K562 (cell line): ENCODE measurements around the gene PRKACA. TPM values are rescaled to one million over a fixed set of nuclear protein-coding genes. Genes with fewer than 3 reads are reported as not detected.

Source experiments
- ATAC-seq: fragments of 200-7000 bp; cut with Tn5 transposase; 3 replicates; pipeline ENCODE4 v1.9.1; 2020; ENCODE audit warnings: moderate library complexity
- BruUV-seq: library from RNA; stranded (reverse); fragments of 400-500 nt; replicated peaks from 2 replicates; lab custom pipeline; 2021; lab: Mats Ljungman, UMichigan
- CTCF ChIA-PET: fragments of 300-600 bp; formaldehyde crosslinking; extraction: SDS; loops from one replicate; lab custom pipeline; 2021; ENCODE audit warnings: low intra/inter-chr PET ratio; lab: Yijun Ruan, JAX
- POLR2A ChIA-PET: fragments of 300-600, 350-650 bp; sonication (Branson Sonifier 250); formaldehyde crosslinking; extraction: SDS; loops from one replicate; lab custom pipeline; 2021; ENCODE audit warnings: antibody characterized with exemption, inconsistent platforms; lab: Yijun Ruan, JAX
- DNase-seq, 4 experiments: peaks; one replicate each; pipeline versions ENCODE4 v3.0.0 to v3.0.0-alpha.2; 2011 to 2018; ENCODE audit warnings: low spot score in 3 of 4, mixed read lengths in 3 of 4; ENCODE audit errors: extremely low read depth in 1 of 4
- FAIRE-seq: peaks from 2 replicates; lab custom pipeline; 2011; peaks lifted over from hg19 to GRCh38; lab: Jason Lieb, UNC
- H2AFZ ChIP-seq: 2 replicates; pipeline ENCODE4 v1.6.0; 2011; ENCODE audit warnings: low read depth, low read length, control low read depth, inconsistent platforms
- H3K27ac ChIP-seq: fragments of 200-600 bp; 3 replicates; pipeline ENCODE4 v1.8.0; 2011; ENCODE audit warnings: low read depth, mild to moderate bottlenecking, control low read depth, inconsistent platforms, low read length, moderate library complexity, mixed read lengths; ENCODE audit errors: extremely low read depth
- H3K27me3 ChIP-seq, 2 experiments: fragments of 300-600 bp in 1 of 2; 2 replicates in 1 of 2; 3 replicates in 1 of 2; pipeline versions ENCODE4 v1.6.0 to v1.8.0; 2011; ENCODE audit warnings: inconsistent platforms in 2 of 2, low read length in 2 of 2, mild to moderate bottlenecking in 1 of 2, mixed read lengths in 1 of 2, moderate library complexity in 1 of 2; ENCODE audit not compliant: control insufficient read depth in 2 of 2, insufficient read depth in 2 of 2
- H3K36me3 ChIP-seq: fragments of 300-600 bp; 3 replicates; pipeline ENCODE4 v1.8.0; 2011; ENCODE audit warnings: mild to moderate bottlenecking, low read length, inconsistent platforms; ENCODE audit not compliant: control insufficient read depth, insufficient read depth
- H3K4me1 ChIP-seq, 2 experiments: fragments of 200-600 bp in 1 of 2; replicated peaks in 1 of 2; 2 replicates in 1 of 2; 3 replicates in 1 of 2; pipeline versions ENCODE4 v1.5.1 to v1.8.0; 2011; ENCODE audit warnings: inconsistent platforms in 2 of 2, low read length in 2 of 2, mild to moderate bottlenecking in 1 of 2, mixed read lengths in 1 of 2, moderate library complexity in 1 of 2; ENCODE audit not compliant: control insufficient read depth in 2 of 2, insufficient read depth in 2 of 2
- H3K4me2 ChIP-seq: 2 replicates; pipeline ENCODE4 v1.6.1; 2011; ENCODE audit warnings: low read length, control low read depth, inconsistent platforms, mixed read lengths; ENCODE audit not compliant: insufficient read depth
- H3K4me3 ChIP-seq: fragments of 200-600 bp; sonication (generic), shearing (Covaris generic); 2 replicates; pipeline ENCODE4 v1.5.1; 2016; ENCODE audit warnings: control low read depth, inconsistent platforms
- H3K79me2 ChIP-seq: fragments of 200-600 bp; 3 replicates; pipeline ENCODE4 v1.8.0; 2011; ENCODE audit warnings: low read length, inconsistent platforms; ENCODE audit not compliant: control insufficient read depth, insufficient read depth
- H3K9ac ChIP-seq, 2 experiments: 2 replicates each; pipeline versions ENCODE4 v1.6.0 to v1.6.1; 2011; ENCODE audit warnings: low read depth in 2 of 2, low read length in 2 of 2, control low read depth in 1 of 2, inconsistent platforms in 1 of 2, mild to moderate bottlenecking in 1 of 2, mixed read lengths in 1 of 2; ENCODE audit not compliant: insufficient read depth in 1 of 2
- H3K9me1 ChIP-seq: one replicate; pipeline ENCODE4 v1.6.0; 2011; ENCODE audit warnings: inconsistent platforms, mild to moderate bottlenecking, low read length, moderate library complexity; ENCODE audit not compliant: control insufficient read depth, insufficient read depth
- H3K9me3 ChIP-seq: replicated peaks from 2 replicates; pipeline ENCODE4 v1.5.1; 2011; ENCODE audit warnings: low read depth, low read length, inconsistent platforms; ENCODE audit not compliant: control insufficient read depth, insufficient read depth
- H4K20me1 ChIP-seq: replicated peaks from 2 replicates; pipeline ENCODE4 v1.6.1; 2011; ENCODE audit warnings: low read length, inconsistent platforms, mixed read lengths; ENCODE audit not compliant: control insufficient read depth, insufficient read depth
- EHMT2 ChIP-seq: fragments of 450-650 bp; IDR thresholded peaks from 2 replicates; pipeline ENCODE4 v1.6.1; 2018; ENCODE audit warnings: antibody characterized with exemption
- EP300 ChIP-seq: IDR thresholded peaks from 2 replicates; pipeline ENCODE4 v1.6.1; 2012; ENCODE audit warnings: low read length, improper control_type of control experiment
- ESRRB ChIP-seq: fragments of 250-450 bp; sonication (Bioruptor Pico); IDR thresholded peaks from 2 replicates; pipeline ENCODE4 v1.5.0; 2020; ENCODE audit warnings: mild to moderate bottlenecking, moderate library complexity, borderline replicate concordance
- SIN3A ChIP-seq, 2 experiments: fragments of 150-350 bp in 1 of 2; IDR thresholded peaks; 2 replicates each; pipeline ENCODE4 v1.6.1; 2011 to 2016; ENCODE audit warnings: borderline replicate concordance in 2 of 2, low read depth in 2 of 2, low read length in 2 of 2, mild to moderate bottlenecking in 2 of 2, moderate library complexity in 2 of 2; ENCODE audit not compliant: control insufficient read depth in 1 of 2
- SNRNP70 ChIP-seq: fragments of 200-400 bp; formaldehyde crosslinking; optimal IDR thresholded peaks from 2 replicates; pipeline ENCODE3; 2017; ENCODE audit warnings: low read depth, low read length
- SPI1 ChIP-seq: IDR thresholded peaks from 2 replicates; pipeline ENCODE4 v1.6.1; 2011; ENCODE audit warnings: low read depth, low read length, control low read depth, borderline replicate concordance
- TFE3 ChIP-seq: fragments of 450-650 bp; formaldehyde crosslinking; IDR thresholded peaks from 2 replicates; pipeline ENCODE4 v1.4.0; 2020; ENCODE audit warnings: mild to moderate bottlenecking, mixed read lengths
- ZBTB12 ChIP-seq: fragments of 250-450 bp; sonication (Bioruptor Pico); IDR thresholded peaks from 2 replicates; pipeline ENCODE4 v1.4.0; 2020
- ZFP91 ChIP-seq: sonication (generic); formaldehyde crosslinking; IDR thresholded peaks from 2 replicates; pipeline ENCODE4 v1.8.0; 2022; ENCODE audit warnings: mild to moderate bottlenecking, missing genetic modification reagents
- ZFPM2 ChIP-seq: fragments of 250-450 bp; sonication (Bioruptor Pico); IDR thresholded peaks from 2 replicates; pipeline ENCODE4 v1.5.1; 2022; ENCODE audit warnings: mild to moderate bottlenecking
- ZNF232 ChIP-seq: sonication (generic); formaldehyde crosslinking; IDR thresholded peaks from 2 replicates; pipeline ENCODE4 v1.8.0; 2022; ENCODE audit warnings: mild to moderate bottlenecking, missing genetic modification reagents
- ZSCAN32 ChIP-seq: fragments of 450-650 bp; formaldehyde crosslinking; IDR thresholded peaks from 2 replicates; pipeline ENCODE4 v1.4.0; 2020; ENCODE audit warnings: mild to moderate bottlenecking, moderate library complexity
- WGBS: fragments of 100-300 bp; shearing (Covaris generic); methylation state at CpG from one replicate; pipeline ENCODE4 v1.1.6; 2016; ENCODE audit warnings: low coverage, mixed read lengths; ENCODE audit not compliant: insufficient coverage; ENCODE audit errors: missing lambda C conversion rate; 5-methylcytosine and 5-hydroxymethylcytosine counted together
- in situ Hi-C: fragments of 300-500 bp; cut with MboI; formaldehyde crosslinking; loops from 4 replicates; pipeline ENCODE4 v1.15.0; 2018; ENCODE audit warnings: inconsistent platforms, mixed read lengths
- intact Hi-C: fragments of 100-400 bp; cut with micrococcal nuclease; formaldehyde crosslinking; loops from 2 replicates; pipeline ENCODE4 v1.14.2; 2022
- polyA plus RNA-seq, 8 experiments: library from polyadenylated mRNA; depleted of rRNA in 4 of 8; stranded (reverse) in 5 of 8; unstranded in 3 of 8; fragments of >200 nt; fragmentation: Nextera tagmentation in 2 of 8; fragmentation: Illumina TruSeq in 1 of 8; extraction: Ambion mirVana in 2 of 8; extraction: Trizol in 1 of 8; gene quantifications; 2 replicates each; pipeline versions ENCODE4 v1.2.1 to v1.2.3, GENCODE V29; 2011 to 2014; ENCODE audit warnings: inconsistent platforms in 1 of 8, missing spikeins in 1 of 8
- total RNA-seq, 7 experiments: library from RNA; depleted of rRNA in 6 of 7; stranded (reverse); fragments of >200 nt in 6 of 7; fragmentation: Illumina TruSeq in 2 of 7; extraction: Trizol in 2 of 7; gene quantifications; 2 replicates each; pipeline versions ENCODE4 v1.2.1 to v1.2.3, GENCODE V29; 2011 to 2021; ENCODE audit warnings: low replicate concordance in 1 of 7

Gene PRKACA
- total and polyA plus RNA-seq, 9 of the 15 experiments (the other 6 are each of a cell fraction or from before 2014, with no cell fraction given), result 1.2 to 63.1 (median 13.0) TPM

GRCh38 chr19:14078411-14078810 lies 39.2 kb downstream of the PRKACA start:
- H3K4me1 ChIP-seq, result peaks cover 13 to 42% of the 10 kb centered on the region in 2 experiments; a peak in 4 of 5 replicates
- 50% methylated on average over 2 of the region's 2 CpGs for WGBS
- ATAC-seq (no peak), DNase-seq (no peak), FAIRE-seq (no peak)
- no peak overlapping the region for H2AFZ ChIP-seq
- POLR2A ChIA-PET, result no interaction called here
- CTCF ChIA-PET, result no interaction called here
- H3K9me3 ChIP-seq, result no peaks in the 10 kb centered on the region
- no peak overlapping the region for H3K9ac ChIP-seq
- H3K4me2 ChIP-seq, result no peak overlapping the region
- H3K4me3 ChIP-seq, result no peak overlapping the region
- in situ Hi-C loops, result no loop called here
- no peaks in the 10 kb centered on the region for H3K9me1 ChIP-seq
- H3K27ac ChIP-seq, result no peak overlapping the region
- H3K27me3 ChIP-seq, result no peaks in the 10 kb centered on the region
- peaks cover 3% of the 10 kb centered on the region; the same call in 1 of the 3 replicates for H3K36me3 ChIP-seq
- peaks cover 26% of the 10 kb centered on the region for H3K79me2 ChIP-seq
- no peaks in the 10 kb centered on the region for H4K20me1 ChIP-seq
- intact Hi-C loops, result no loop called here
- no TSS peak for BruUV-seq
- no peak for TF ChIP-seq ZFP91 (CRISPR knock-in tag)
- TF ChIP-seq ZNF232 (CRISPR knock-in tag), result no peak
- TF ChIP-seq ZSCAN32 (CRISPR knock-in tag), result no peak
- TF ChIP-seq EHMT2, result no peak
- no peak for TF ChIP-seq TFE3
- no peak for TF ChIP-seq EP300
- no peak for TF ChIP-seq SPI1
- no peak for TF ChIP-seq ZFPM2
- TF ChIP-seq ESRRB (CRISPR knock-in tag), result no peak
- TF ChIP-seq SIN3A (IDR thresholded peaks at IDR 0.05; ENCODE audit: borderline replicate concordance in 2 of 2, control insufficient read depth in 1 of 2, low read depth in 2 of 2, low read length in 2 of 2), result no peak
- no peak for TF ChIP-seq SNRNP70
- TF ChIP-seq ZBTB12 (CRISPR knock-in tag), result no peak
